ENCODE data around the gene PAQR3.

DNA sequence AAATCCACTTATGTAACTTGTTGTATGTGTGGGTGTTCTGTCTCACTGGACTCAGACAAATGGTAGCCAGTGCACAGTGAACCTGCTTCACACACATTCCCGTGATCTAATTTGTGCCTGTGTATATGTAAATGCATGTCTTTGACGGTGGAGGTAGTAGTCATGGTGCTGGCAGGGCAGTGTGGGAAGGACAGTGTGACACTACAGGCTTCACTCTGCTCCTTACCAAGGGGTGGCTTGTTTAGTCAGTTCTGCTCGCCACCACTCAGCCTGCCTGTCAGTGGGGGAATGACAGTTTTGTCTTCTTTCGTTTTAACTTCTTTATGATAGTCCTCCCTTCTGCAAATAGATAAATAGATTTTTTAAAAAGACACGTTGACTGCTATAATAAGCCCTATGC lies 17.7 kb upstream of the PAQR3 start:
- TF ChIP-seq CTCF (conservative IDR thresholded peaks at IDR 0.05; ENCODE audit: low read depth, low read length): no peak
- no peak for TF ChIP-seq BHLHE40 (IDR thresholded peaks at IDR 0.05; ENCODE audit: low read depth, low read length)
- TF ChIP-seq, protein P1, sequence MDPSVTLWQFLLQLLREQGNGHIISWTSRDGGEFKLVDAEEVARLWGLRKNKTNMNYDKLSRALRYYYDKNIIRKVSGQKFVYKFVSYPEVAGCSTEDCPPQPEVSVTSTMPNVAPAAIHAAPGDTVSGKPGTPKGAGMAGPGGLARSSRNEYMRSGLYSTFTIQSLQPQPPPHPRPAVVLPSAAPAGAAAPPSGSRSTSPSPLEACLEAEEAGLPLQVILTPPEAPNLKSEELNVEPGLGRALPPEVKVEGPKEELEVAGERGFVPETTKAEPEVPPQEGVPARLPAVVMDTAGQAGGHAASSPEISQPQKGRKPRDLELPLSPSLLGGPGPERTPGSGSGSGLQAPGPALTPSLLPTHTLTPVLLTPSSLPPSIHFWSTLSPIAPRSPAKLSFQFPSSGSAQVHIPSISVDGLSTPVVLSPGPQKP (IDR thresholded peaks at IDR 0.05; ENCODE audit: borderline replicate concordance, low read depth, low read length): no peak
- no peak for TF ChIP-seq SMC3 (IDR thresholded peaks at IDR 0.05; ENCODE audit: low read depth, low read length)
- TF ChIP-seq RAD21 (IDR thresholded peaks at IDR 0.05; ENCODE audit: low read length): no peak
- TF ChIP-seq POLR2A (IDR thresholded peaks at IDR 0.05; ENCODE audit: low read depth, low read length): no peak
- TF ChIP-seq CEBPB (IDR thresholded peaks at IDR 0.05; ENCODE audit: low read depth, low read length): no peak
- no peak for TF ChIP-seq FOS (IDR thresholded peaks at IDR 0.05; ENCODE audit: low read depth, low read length)
- TF ChIP-seq MXI1 (IDR thresholded peaks at IDR 0.05; ENCODE audit: borderline replicate concordance, low read depth, low read length): no peak

Measured in IMR-90 (cell line).